LNCAP (cell line): ENCODE measurements around the gene MFN2.

Experiments used
- TF ChIP-seq, protein P1 (sequence below): fragments of 450-650 bp; IDR thresholded peaks from 2 replicates; pipeline ENCODE4 v1.5.1; 2017; ENCODE audit warnings: mild to moderate bottlenecking

The MFN2 gene

DNA sequence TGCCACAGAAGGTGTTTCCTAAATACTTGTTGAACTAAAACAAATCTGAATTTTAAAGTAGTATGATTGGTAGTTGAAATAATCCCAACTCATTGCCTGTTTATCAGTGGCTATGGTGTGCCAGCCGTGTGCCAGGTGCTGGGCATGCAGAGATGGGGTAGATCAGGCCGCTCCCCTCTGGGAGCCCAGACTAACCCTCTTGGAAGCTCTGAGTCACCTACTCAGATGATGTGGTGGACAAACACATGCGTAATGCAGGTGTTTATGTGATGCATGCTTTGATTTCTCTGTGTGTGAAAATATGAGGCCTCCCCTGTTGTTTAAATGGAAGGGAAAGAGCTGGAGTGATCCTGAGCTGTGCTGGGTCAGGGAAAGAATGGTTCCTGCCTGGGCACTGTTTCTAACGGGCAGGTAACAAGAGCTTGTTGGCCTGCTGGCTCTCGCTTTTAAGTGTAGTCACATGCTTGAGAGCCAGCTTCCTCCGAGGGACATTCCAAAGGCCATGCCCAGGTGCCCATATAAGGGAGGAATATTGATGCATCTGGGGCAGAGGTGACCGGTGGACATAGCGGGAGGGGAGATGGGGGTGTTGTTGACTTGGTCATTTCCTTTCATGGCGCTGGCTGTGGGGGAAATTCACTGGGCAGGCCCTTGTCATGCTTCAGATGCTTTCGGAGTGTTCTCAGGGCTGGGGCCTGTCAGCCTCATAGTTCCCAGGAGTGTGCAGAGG, 10.2 kb downstream of the MFN2 start:
- TF ChIP-seq, protein P1, sequence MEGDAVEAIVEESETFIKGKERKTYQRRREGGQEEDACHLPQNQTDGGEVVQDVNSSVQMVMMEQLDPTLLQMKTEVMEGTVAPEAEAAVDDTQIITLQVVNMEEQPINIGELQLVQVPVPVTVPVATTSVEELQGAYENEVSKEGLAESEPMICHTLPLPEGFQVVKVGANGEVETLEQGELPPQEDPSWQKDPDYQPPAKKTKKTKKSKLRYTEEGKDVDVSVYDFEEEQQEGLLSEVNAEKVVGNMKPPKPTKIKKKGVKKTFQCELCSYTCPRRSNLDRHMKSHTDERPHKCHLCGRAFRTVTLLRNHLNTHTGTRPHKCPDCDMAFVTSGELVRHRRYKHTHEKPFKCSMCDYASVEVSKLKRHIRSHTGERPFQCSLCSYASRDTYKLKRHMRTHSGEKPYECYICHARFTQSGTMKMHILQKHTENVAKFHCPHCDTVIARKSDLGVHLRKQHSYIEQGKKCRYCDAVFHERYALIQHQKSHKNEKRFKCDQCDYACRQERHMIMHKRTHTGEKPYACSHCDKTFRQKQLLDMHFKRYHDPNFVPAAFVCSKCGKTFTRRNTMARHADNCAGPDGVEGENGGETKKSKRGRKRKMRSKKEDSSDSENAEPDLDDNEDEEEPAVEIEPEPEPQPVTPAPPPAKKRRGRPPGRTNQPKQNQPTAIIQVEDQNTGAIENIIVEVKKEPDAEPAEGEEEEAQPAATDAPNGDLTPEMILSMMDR: no peak

DNA sequence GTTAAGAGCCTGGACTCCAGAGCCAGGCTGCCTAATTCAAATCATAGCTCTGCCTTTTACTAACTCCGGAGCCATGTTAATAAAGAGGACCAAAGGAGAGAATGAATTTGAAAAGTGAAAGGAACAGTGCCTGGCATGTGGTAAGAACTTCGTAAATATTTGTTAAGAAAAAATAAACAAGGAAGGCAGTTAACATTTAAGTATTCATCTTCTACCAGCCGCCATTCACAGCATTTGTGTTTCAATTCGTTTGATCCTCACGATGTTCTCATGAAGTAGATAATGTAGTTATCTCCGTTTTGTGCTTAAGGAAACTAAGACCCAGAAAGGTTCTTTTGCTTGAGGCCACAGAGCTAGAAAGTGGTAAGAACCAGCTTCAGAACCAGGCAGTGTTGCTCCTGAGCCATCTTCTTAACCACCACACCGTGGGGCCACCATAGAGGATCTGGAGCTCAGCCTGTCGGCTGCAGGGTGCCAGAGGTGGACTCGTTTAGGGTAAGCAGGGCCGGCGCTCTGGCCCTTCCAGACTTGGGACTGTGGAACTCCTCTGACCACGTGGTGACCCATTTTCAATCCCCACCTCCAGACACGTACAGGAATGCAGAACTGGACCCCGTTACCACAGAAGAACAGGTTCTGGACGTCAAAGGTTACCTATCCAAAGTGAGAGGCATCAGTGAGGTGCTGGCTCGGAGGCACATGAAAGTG, 11.9 kb downstream of the MFN2 start:
- TF ChIP-seq, protein P1: no peak

DNA sequence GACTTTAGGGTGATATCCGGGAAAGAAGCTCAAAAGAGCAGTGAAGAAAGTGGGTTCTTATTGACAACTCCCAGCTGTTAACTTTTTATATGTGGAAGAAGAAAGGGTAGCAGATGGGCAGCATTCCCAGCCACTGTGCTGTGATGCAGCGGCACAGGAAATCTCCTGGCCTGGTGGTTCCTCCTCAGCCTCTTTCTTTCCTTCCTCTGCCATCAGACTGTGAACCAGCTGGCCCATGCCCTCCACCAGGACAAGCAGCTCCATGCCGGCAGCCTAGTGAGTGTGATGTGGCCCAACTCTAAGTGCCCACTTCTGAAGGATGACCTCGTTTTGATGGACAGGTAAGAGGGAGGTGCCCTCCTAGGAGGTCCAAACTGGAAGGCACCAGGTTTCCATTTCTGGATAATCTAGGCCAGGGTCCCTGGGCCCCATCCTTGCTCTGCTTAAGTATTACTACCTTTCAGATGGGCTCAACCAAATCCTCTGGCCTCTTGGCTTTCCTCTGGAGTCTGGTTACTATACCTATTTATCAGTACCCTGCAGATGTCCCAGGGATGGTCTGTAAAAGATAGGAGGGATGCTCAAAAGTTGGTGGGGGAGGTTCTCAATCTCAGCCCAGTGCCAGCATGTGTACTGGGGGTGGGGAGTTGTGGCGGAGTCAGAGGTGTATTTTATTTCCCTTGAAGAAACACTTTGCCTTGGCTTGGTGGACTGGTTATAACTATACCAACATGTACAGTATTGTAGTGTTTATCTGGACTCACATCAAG, 17.0 kb downstream of the MFN2 start:
- TF ChIP-seq, protein P1: no peak

DNA sequence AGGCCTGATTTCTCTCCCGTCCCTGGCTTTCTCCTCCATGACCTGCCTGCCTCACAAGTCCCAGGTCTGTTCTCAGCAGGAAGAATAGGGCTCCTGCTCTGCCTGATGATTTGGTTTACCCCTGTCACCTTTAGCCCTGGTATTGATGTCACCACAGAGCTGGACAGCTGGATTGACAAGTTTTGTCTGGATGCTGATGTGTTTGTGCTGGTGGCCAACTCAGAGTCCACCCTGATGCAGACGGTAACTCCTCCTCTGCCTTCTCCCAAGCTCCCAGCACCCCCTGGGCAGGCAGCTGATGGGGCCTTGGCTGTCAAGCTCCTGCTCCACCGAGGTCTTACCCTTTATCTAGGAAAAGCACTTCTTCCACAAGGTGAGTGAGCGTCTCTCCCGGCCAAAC, 18.4 kb downstream of the MFN2 start:
- TF ChIP-seq, protein P1: no peak

DNA sequence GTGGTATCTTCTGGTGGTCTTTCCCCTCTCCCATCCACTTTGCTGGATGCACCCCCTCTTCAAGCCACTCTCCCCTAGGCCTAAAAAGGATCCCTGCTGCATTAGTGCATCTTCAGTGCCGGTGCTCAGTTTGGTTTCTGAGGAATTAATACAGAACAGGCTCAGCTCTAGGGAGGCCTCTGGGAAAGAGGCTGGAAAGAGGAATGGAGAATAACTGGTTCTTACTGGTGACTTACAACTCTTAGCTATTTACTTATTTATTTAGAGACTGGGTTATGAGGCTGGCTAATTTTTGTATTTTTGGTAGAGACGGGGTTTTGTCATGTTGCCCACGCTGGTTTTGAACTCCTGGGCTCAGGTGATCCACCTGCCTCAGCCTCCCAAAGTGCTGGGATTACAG, 19.0 kb downstream of the MFN2 start:
- TF ChIP-seq, protein P1: no peak

DNA sequence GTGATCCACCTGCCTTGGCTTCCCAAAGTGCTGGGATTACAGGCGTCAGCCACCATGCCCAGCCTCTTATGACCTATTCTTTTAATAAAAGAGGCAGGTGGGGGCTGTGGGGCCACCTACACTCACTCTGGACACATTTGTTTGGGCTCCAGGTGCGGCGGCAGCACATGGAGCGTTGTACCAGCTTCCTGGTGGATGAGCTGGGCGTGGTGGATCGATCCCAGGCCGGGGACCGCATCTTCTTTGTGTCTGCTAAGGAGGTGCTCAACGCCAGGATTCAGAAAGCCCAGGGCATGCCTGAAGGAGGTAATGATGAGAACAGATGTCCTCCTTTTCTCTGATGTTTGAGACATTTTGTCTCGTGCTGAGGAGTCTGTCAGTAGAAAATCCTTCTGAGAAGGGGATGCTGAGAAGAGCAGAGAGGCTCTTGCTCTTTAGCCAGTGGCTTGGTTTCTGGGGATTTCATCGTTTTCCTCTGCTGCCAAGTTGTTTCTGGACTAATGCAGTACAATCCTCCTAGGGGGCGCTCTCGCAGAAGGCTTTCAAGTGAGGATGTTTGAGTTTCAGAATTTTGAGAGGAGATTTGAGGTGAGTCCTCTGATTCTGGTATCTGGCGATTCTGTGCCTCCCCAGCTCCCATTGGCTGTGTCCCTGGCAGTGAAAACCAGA, 21.1 kb downstream of the MFN2 start:
- TF ChIP-seq, protein P1: peak; percentile 61

DNA sequence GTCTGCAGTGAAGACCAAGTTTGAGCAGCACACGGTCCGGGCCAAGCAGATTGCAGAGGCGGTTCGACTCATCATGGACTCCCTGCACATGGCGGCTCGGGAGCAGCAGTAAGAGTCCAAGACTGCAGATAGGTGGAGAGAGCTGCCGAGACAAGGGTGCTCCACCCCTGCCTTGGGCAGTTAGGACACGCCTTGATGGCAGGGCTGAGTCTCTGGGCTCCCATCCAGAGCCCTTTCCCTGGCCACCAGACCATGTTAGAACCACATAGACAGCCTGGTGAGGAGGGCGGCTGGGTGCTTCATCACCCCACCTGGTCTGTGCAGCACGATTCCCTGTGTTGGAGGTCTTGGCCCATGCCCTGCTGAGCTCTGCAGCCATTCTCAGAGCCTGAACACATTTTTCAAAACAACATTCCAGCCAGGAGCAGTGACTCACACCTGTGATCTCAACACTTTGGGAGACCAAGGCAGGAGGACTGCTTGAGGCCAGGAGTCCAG, 21.8 kb downstream of the MFN2 start:
- TF ChIP-seq, protein P1: no peak
